GM23338 (cell line): Measurements from ENCODE around the gene DAPL1. TPM values are rescaled to one million over a fixed set of nuclear protein-coding genes. Genes with fewer than 3 reads are reported as not detected.

Experiments
- ATAC-seq: fragments of 200-7000 bp; cut with Tn5 transposase; 3 replicates; pipeline ENCODE4 v1.9.1; 2020
- DNase-seq: peaks from one replicate; pipeline ENCODE4 v3.0.0-alpha.2; 2015; ENCODE audit warnings: low spot score
- H2AFZ ChIP-seq: fragments of 200-600 bp; sonication (generic); 2 replicates; pipeline ENCODE4 v1.8.0; 2016; ENCODE audit warnings: antibody characterized with exemption, mild to moderate bottlenecking, moderate library complexity
- H3F3A ChIP-seq: fragments of 200-600 bp; sonication (generic); replicated peaks from 2 replicates; pipeline ENCODE4 v1.8.0; 2017; ENCODE audit warnings: antibody characterized with exemption, mixed run types, low read depth
- H3K27ac ChIP-seq: fragments of 200-600 bp; sonication (generic); 2 replicates; pipeline ENCODE4 v1.6.1; 2016; ENCODE audit warnings: low read depth
- H3K27me3 ChIP-seq: fragments of 200-600 bp; sonication (generic); 2 replicates; pipeline ENCODE4 v1.8.0; 2016; ENCODE audit warnings: mild to moderate bottlenecking, mixed run types, moderate library complexity; ENCODE audit not compliant: insufficient read depth
- H3K36me3 ChIP-seq: fragments of 200-600 bp; sonication (generic); 2 replicates; pipeline ENCODE4 v1.8.0; 2016; ENCODE audit warnings: mild to moderate bottlenecking; ENCODE audit not compliant: insufficient read depth
- H3K4me1 ChIP-seq: fragments of 200-600 bp; sonication (generic); 2 replicates; pipeline ENCODE4 v1.8.0; 2016; ENCODE audit warnings: mild to moderate bottlenecking, moderate library complexity; ENCODE audit not compliant: insufficient read depth
- H3K4me2 ChIP-seq: fragments of 200-600 bp; sonication (generic); 2 replicates; pipeline ENCODE4 v1.7.1; 2017; ENCODE audit warnings: mixed run types
- H3K4me3 ChIP-seq: fragments of 200-600 bp; sonication (generic); 2 replicates; pipeline ENCODE4 v1.6.1; 2016; ENCODE audit warnings: mixed run types
- H3K79me2 ChIP-seq: fragments of 200-600 bp; sonication (generic); replicated peaks from 2 replicates; pipeline ENCODE4 v1.8.0; 2017; ENCODE audit warnings: mild to moderate bottlenecking; ENCODE audit not compliant: insufficient read depth
- H3K9me2 ChIP-seq: fragments of 200-600 bp; sonication (generic); 2 replicates; pipeline ENCODE4 v1.8.0; 2017; ENCODE audit not compliant: insufficient read depth
- H4K20me1 ChIP-seq: fragments of 200-600 bp; sonication (generic); replicated peaks from 2 replicates; pipeline ENCODE4 v1.8.0; 2017; ENCODE audit warnings: mild to moderate bottlenecking; ENCODE audit not compliant: insufficient read depth
- H3K27ac Mint-ChIP-seq: 2 replicates; pipeline ENCODE4 v1.8.0; 2020; ENCODE audit warnings: inconsistent platforms, mild to moderate bottlenecking, moderate library complexity, mixed read lengths
- H3K27me3 Mint-ChIP-seq: 3 replicates; pipeline ENCODE4 v1.8.0; 2022; ENCODE audit warnings: low read depth, mild to moderate bottlenecking, moderate library complexity, mixed read lengths, inconsistent platforms; ENCODE audit not compliant: insufficient read depth, poor library complexity
- H3K36me3 Mint-ChIP-seq: 3 replicates; pipeline ENCODE4 v1.8.0; 2021; ENCODE audit warnings: low read depth, mild to moderate bottlenecking, inconsistent platforms, moderate library complexity, mixed read lengths
- H3K4me1 Mint-ChIP-seq: 3 replicates; pipeline ENCODE4 v1.8.0; 2020; ENCODE audit warnings: mild to moderate bottlenecking, inconsistent platforms, mixed read lengths
- H3K4me3 Mint-ChIP-seq: 3 replicates; pipeline ENCODE4 v1.8.0; 2021; ENCODE audit warnings: moderate library complexity, mild to moderate bottlenecking, inconsistent platforms, mixed read lengths
- H3K9me3 Mint-ChIP-seq: 3 replicates; pipeline ENCODE4 v1.8.0; 2020; ENCODE audit warnings: moderate library complexity, mild to moderate bottlenecking, inconsistent platforms, mixed read lengths
- CREB1 ChIP-seq: fragments of 250-450 bp; sonication (Bioruptor Pico); IDR thresholded peaks from 2 replicates; pipeline ENCODE4 v1.5.0; 2020; ENCODE audit warnings: low read depth, mild to moderate bottlenecking, moderate library complexity
- EZH2 ChIP-seq: fragments of 200-600 bp; sonication (generic); IDR thresholded peaks from one replicate; pipeline ENCODE4 v1.8.0; 2017; ENCODE audit warnings: antibody characterized with exemption, mild to moderate bottlenecking, low read depth; ENCODE audit not compliant: unreplicated experiment
- EZH2phosphoT487 ChIP-seq: fragments of 200-600 bp; sonication (generic); IDR thresholded peaks from one replicate; pipeline ENCODE4 v1.8.1; 2018; ENCODE audit warnings: antibody characterized with exemption; ENCODE audit not compliant: unreplicated experiment
- JUNB ChIP-seq: IDR thresholded peaks from one replicate; pipeline ENCODE4 v1.6.1; 2016; ENCODE audit warnings: antibody characterized with exemption; ENCODE audit not compliant: unreplicated experiment
- NANOG ChIP-seq: IDR thresholded peaks from 2 replicates; pipeline ENCODE4 v1.6.1; 2016; ENCODE audit warnings: antibody characterized with exemption, borderline replicate concordance
- POLR2AphosphoS5 ChIP-seq: IDR thresholded peaks from 2 replicates; pipeline ENCODE4 v1.6.1; 2016; ENCODE audit warnings: antibody characterized with exemption, low read depth
- STAT1 ChIP-seq: IDR thresholded peaks from one replicate; pipeline ENCODE4 v1.6.1; 2016; ENCODE audit warnings: antibody characterized with exemption; ENCODE audit not compliant: unreplicated experiment
- ZNF114 ChIP-seq: fragments of 250-450 bp; sonication (Bioruptor Pico); IDR thresholded peaks from 2 replicates; pipeline ENCODE4 v1.5.0; 2020; ENCODE audit warnings: mild to moderate bottlenecking, moderate library complexity
- ZNF331 ChIP-seq: fragments of 250-450 bp; sonication (Bioruptor Pico); IDR thresholded peaks from 2 replicates; pipeline ENCODE4 v1.5.0; 2020; ENCODE audit warnings: low read depth, mild to moderate bottlenecking, moderate library complexity
- polyA plus RNA-seq: library from polyadenylated mRNA; unstranded; fragments of >200 nt; fragmentation: Nextera tagmentation; extraction: Ambion mirVana; gene quantifications from 2 replicates; pipeline ENCODE4 v1.2.1, GENCODE V29; 2016
- total RNA-seq: library from RNA; depleted of rRNA; stranded (reverse); fragments of >200 nt; shearing (Covaris generic); gene quantifications from 2 replicates; pipeline ENCODE4 v1.2.3, GENCODE V29; 2014
- TF ChIP-seq, protein P1 (sequence below): IDR thresholded peaks from 2 replicates; pipeline ENCODE4 v1.6.1; 2016; ENCODE audit warnings: antibody characterized with exemption
- TF ChIP-seq, protein P2 (sequence below): fragments of 250-450 bp; sonication (Bioruptor Pico); IDR thresholded peaks from 2 replicates; pipeline ENCODE4 v1.5.0; 2020; ENCODE audit warnings: mild to moderate bottlenecking, moderate library complexity
- TF ChIP-seq, protein P3 (sequence below), 2 experiments: fragments of 200-600 bp in 1 of 2; sonication (generic) in 1 of 2; conservative IDR thresholded peaks; 2 replicates each; pipeline versions ENCODE4 v1.5.1 to v1.6.1; 2016 to 2017; ENCODE audit warnings: antibody characterized with exemption in 2 of 2, low read depth in 2 of 2, mild to moderate bottlenecking in 2 of 2, moderate library complexity in 1 of 2
- TF ChIP-seq, protein P4 (sequence below): IDR thresholded peaks from one replicate; pipeline ENCODE4 v1.6.1; 2018; ENCODE audit warnings: antibody characterized with exemption; ENCODE audit not compliant: unreplicated experiment

The DAPL1 gene
- total and polyA plus RNA-seq, 2 experiments from 2014 or later, result not detected

DNA sequence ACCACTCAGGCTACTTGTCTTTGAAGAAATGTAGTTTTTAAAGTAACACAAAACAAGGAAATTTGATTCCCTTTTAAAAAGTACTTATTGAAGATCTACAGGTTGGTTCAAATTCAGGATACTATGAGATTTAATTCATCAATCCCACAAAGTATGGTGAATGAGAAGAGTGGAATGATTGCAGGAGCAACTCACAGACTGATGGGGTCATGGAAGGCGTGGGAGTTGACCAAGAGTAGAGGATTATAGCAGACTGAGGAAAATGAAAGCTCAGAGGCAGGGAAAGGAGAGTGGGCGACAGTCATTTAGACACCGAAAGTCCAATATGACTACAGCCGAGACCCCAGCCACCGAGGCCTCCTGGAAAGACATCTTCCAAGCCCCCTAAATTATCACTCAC, 12.5 kb upstream of the DAPL1 start:
- Histone ChIP-seq H3K9me2 (no peaks in the 10 kb centered on the region), H3K27ac (no peak overlapping the region), H3K4me1 (peaks cover 8% of the 10 kb centered on the region; the same call in 1 of the 2 replicates), H3F3A (no peaks in the 10 kb centered on the region), H2AFZ (peak overlapping the region; percentile 67; the same call in 1 of the 2 replicates), H4K20me1 (no peaks in the 10 kb centered on the region), H3K4me2 (no peak overlapping the region), H3K79me2 (no peaks in the 10 kb centered on the region), H3K27me3 (no peaks in the 10 kb centered on the region), H3K4me3 (no peak overlapping the region), H3K36me3 (no peaks in the 10 kb centered on the region)
- peaks cover 4% of the 10 kb centered on the region for H3K4me1 Mint-ChIP-seq
- peaks cover 3% of the 10 kb centered on the region for H3K27me3 Mint-ChIP-seq
- no peak overlapping the region for H3K4me3 Mint-ChIP-seq
- DNase-seq (no peak), ATAC-seq (no peak)
- H3K9me3 Mint-ChIP-seq, result peaks cover 2% of the 10 kb centered on the region; the same call in 1 of the 3 replicates
- H3K36me3 Mint-ChIP-seq, result no peaks in the 10 kb centered on the region
- H3K27ac Mint-ChIP-seq, result no peak overlapping the region
- TF ChIP-seq CREB1 (no peak), EZH2 (no peak), STAT1 (no peak), EZH2phosphoT487 (no peak), ZNF331 (CRISPR knock-in tag) (no peak), POLR2AphosphoS5 (no peak), NANOG (no peak), ZNF114 (no peak), JUNB (no peak)
- TF ChIP-seq, protein P1, sequence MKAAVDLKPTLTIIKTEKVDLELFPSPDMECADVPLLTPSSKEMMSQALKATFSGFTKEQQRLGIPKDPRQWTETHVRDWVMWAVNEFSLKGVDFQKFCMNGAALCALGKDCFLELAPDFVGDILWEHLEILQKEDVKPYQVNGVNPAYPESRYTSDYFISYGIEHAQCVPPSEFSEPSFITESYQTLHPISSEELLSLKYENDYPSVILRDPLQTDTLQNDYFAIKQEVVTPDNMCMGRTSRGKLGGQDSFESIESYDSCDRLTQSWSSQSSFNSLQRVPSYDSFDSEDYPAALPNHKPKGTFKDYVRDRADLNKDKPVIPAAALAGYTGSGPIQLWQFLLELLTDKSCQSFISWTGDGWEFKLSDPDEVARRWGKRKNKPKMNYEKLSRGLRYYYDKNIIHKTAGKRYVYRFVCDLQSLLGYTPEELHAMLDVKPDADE, result no peak
- TF ChIP-seq, protein P2, sequence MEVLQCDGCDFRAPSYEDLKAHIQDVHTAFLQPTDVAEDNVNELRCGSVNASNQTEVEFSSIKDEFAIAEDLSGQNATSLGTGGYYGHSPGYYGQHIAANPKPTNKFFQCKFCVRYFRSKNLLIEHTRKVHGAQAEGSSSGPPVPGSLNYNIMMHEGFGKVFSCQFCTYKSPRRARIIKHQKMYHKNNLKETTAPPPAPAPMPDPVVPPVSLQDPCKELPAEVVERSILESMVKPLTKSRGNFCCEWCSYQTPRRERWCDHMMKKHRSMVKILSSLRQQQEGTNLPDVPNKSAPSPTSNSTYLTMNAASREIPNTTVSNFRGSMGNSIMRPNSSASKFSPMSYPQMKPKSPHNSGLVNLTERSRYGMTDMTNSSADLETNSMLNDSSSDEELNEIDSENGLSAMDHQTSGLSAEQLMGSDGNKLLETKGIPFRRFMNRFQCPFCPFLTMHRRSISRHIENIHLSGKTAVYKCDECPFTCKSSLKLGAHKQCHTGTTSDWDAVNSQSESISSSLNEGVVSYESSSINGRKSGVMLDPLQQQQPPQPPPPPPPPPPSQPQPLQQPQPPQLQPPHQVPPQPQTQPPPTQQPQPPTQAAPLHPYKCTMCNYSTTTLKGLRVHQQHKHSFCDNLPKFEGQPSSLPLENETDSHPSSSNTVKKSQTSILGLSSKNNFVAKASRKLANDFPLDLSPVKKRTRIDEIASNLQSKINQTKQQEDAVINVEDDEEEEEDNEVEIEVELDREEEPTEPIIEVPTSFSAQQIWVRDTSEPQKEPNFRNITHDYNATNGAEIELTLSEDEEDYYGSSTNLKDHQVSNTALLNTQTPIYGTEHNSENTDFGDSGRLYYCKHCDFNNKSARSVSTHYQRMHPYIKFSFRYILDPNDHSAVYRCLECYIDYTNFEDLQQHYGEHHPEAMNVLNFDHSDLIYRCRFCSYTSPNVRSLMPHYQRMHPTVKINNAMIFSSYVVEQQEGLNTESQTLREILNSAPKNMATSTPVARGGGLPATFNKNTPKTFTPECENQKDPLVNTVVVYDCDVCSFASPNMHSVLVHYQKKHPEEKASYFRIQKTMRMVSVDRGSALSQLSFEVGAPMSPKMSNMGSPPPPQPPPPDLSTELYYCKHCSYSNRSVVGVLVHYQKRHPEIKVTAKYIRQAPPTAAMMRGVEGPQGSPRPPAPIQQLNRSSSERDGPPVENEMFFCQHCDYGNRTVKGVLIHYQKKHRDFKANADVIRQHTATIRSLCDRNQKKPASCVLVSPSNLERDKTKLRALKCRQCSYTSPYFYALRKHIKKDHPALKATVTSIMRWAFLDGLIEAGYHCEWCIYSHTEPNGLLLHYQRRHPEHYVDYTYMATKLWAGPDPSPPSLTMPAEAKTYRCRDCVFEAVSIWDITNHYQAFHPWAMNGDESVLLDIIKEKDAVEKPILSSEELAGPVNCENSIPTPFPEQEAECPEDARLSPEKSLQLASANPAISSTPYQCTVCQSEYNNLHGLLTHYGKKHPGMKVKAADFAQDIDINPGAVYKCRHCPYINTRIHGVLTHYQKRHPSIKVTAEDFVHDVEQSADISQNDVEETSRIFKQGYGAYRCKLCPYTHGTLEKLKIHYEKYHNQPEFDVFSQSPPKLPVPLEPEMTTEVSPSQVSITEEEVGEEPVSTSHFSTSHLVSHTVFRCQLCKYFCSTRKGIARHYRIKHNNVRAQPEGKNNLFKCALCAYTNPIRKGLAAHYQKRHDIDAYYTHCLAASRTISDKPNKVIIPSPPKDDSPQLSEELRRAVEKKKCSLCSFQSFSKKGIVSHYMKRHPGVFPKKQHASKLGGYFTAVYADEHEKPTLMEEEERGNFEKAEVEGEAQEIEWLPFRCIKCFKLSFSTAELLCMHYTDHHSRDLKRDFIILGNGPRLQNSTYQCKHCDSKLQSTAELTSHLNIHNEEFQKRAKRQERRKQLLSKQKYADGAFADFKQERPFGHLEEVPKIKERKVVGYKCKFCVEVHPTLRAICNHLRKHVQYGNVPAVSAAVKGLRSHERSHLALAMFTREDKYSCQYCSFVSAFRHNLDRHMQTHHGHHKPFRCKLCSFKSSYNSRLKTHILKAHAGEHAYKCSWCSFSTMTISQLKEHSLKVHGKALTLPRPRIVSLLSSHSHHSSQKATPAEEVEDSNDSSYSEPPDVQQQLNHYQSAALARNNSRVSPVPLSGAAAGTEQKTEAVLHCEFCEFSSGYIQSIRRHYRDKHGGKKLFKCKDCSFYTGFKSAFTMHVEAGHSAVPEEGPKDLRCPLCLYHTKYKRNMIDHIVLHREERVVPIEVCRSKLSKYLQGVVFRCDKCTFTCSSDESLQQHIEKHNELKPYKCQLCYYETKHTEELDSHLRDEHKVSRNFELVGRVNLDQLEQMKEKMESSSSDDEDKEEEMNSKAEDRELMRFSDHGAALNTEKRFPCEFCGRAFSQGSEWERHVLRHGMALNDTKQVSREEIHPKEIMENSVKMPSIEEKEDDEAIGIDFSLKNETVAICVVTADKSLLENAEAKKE (CRISPR knock-in tag), result no peak
- TF ChIP-seq, protein P3, sequence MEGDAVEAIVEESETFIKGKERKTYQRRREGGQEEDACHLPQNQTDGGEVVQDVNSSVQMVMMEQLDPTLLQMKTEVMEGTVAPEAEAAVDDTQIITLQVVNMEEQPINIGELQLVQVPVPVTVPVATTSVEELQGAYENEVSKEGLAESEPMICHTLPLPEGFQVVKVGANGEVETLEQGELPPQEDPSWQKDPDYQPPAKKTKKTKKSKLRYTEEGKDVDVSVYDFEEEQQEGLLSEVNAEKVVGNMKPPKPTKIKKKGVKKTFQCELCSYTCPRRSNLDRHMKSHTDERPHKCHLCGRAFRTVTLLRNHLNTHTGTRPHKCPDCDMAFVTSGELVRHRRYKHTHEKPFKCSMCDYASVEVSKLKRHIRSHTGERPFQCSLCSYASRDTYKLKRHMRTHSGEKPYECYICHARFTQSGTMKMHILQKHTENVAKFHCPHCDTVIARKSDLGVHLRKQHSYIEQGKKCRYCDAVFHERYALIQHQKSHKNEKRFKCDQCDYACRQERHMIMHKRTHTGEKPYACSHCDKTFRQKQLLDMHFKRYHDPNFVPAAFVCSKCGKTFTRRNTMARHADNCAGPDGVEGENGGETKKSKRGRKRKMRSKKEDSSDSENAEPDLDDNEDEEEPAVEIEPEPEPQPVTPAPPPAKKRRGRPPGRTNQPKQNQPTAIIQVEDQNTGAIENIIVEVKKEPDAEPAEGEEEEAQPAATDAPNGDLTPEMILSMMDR (conservative IDR thresholded peaks at IDR 0.05; ENCODE audit: low read depth in 2 of 2), result no peak
- TF ChIP-seq, protein P4, sequence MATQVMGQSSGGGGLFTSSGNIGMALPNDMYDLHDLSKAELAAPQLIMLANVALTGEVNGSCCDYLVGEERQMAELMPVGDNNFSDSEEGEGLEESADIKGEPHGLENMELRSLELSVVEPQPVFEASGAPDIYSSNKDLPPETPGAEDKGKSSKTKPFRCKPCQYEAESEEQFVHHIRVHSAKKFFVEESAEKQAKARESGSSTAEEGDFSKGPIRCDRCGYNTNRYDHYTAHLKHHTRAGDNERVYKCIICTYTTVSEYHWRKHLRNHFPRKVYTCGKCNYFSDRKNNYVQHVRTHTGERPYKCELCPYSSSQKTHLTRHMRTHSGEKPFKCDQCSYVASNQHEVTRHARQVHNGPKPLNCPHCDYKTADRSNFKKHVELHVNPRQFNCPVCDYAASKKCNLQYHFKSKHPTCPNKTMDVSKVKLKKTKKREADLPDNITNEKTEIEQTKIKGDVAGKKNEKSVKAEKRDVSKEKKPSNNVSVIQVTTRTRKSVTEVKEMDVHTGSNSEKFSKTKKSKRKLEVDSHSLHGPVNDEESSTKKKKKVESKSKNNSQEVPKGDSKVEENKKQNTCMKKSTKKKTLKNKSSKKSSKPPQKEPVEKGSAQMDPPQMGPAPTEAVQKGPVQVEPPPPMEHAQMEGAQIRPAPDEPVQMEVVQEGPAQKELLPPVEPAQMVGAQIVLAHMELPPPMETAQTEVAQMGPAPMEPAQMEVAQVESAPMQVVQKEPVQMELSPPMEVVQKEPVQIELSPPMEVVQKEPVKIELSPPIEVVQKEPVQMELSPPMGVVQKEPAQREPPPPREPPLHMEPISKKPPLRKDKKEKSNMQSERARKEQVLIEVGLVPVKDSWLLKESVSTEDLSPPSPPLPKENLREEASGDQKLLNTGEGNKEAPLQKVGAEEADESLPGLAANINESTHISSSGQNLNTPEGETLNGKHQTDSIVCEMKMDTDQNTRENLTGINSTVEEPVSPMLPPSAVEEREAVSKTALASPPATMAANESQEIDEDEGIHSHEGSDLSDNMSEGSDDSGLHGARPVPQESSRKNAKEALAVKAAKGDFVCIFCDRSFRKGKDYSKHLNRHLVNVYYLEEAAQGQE, result no peak
